ENCODE measurements around the gene CDIPT.
"Not testable (repeated sequence)": the region's sequence is repeated elsewhere in the genome, so short reads cannot be mapped to it uniquely, and the experiment has no call there.

The CDIPT gene

GRCh38 chr16:29862884-29863668 is at the start of gene CDIPT:
TSS of gene CDIPT (minus strand) at chr16:29863226. CDS start at chr16:29862857, 369 bp downstream.
- peak; percentile 95 for DNase-seq (ENCODE audit: low read depth)

- no peak for DNase-seq (ENCODE audit: low read depth)
These were observed 49.1 kb upstream of the CDIPT start for GRCh38 chr16:29912087-29912486.

- DNase-seq (ENCODE audit: low read depth), result no peak
These were observed 48.6 kb upstream of the CDIPT start for GRCh38 chr16:29911676-29912010.

GRCh38 chr16:29910819-29911675 is 48.0 kb upstream of the CDIPT start:
- no peak for DNase-seq (ENCODE audit: low read depth)

- DNase-seq (ENCODE audit: low read depth), result not testable (repeated sequence)
These were observed 46.8 kb upstream of the CDIPT start for GRCh38 chr16:29909851-29910250.

- no peak for DNase-seq (ENCODE audit: low read depth)
These were observed 46.4 kb upstream of the CDIPT start for GRCh38 chr16:29909391-29909790.

GRCh38 chr16:29908719-29909220 is 45.7 kb upstream of the CDIPT start:
- no peak for DNase-seq (ENCODE audit: low read depth)

- no peak for DNase-seq (ENCODE audit: low read depth)
These were observed 44.9 kb upstream of the CDIPT start for GRCh38 chr16:29907973-29908372.

- DNase-seq (ENCODE audit: low read depth), result no peak
These were observed 43.7 kb upstream of the CDIPT start for GRCh38 chr16:29906520-29907244.

- no peak for DNase-seq (ENCODE audit: low read depth)
These were observed 42.6 kb upstream of the CDIPT start for GRCh38 chr16:29905668-29906067.

GRCh38 chr16:29904947-29905346 is 41.9 kb upstream of the CDIPT start:
- no peak for DNase-seq (ENCODE audit: low read depth)

GRCh38 chr16:29903590-29903989 is 40.6 kb upstream of the CDIPT start:
- DNase-seq (ENCODE audit: low read depth), result no peak

GRCh38 chr16:29901607-29901945 is 38.5 kb upstream of the CDIPT start:
- no peak for DNase-seq (ENCODE audit: low read depth)

GRCh38 chr16:29900888-29901606 is 38.0 kb upstream of the CDIPT start:
- DNase-seq (ENCODE audit: low read depth), result no peak

GRCh38 chr16:29900102-29900887 is 37.3 kb upstream of the CDIPT start, which contains the start of gene ASPHD1:
TSS of gene ASPHD1 (plus strand) at chr16:29900488. CDS start at chr16:29900972, 484 bp downstream.
- DNase-seq (ENCODE audit: low read depth), result peak; percentile 24

- DNase-seq (ENCODE audit: low read depth), result no peak
These were observed 36.6 kb upstream of the CDIPT start, which contains the start of gene SEZ6L2 for GRCh38 chr16:29899516-29900101. TSS of gene SEZ6L2 (minus strand) at chr16:29899550. CDS start at chr16:29899019, 531 bp downstream.

GRCh38 chr16:29898804-29899515 is 35.9 kb upstream of the CDIPT start:
- DNase-seq (ENCODE audit: low read depth), result no peak

GRCh38 chr16:29898135-29898803 is 35.2 kb upstream of the CDIPT start:
- DNase-seq (ENCODE audit: low read depth), result no peak

- DNase-seq (ENCODE audit: low read depth), result no peak
These were observed 34.3 kb upstream of the CDIPT start for GRCh38 chr16:29897333-29897732.

Measured in CMK (cell line).